Keratinocyte (primary cell): ENCODE data around the gene SRY.

Source experiments
- EZH2 ChIP-seq: IDR thresholded peaks from one replicate; pipeline ENCODE4 v1.6.1; 2012; ENCODE audit warnings: inconsistent platforms, mild to moderate bottlenecking, low read length, moderate library complexity
- TF ChIP-seq, protein P1 (sequence below), 3 experiments: IDR thresholded peaks in 1 of 3; conservative IDR thresholded peaks in 1 of 3; optimal IDR thresholded peaks in 1 of 3; 2 replicates in 2 of 3; 3 replicates in 1 of 3; pipeline versions ENCODE3 to v1.5.1; 2011; ENCODE audit warnings: low read length in 3 of 3, mild to moderate bottlenecking in 3 of 3, moderate library complexity in 2 of 3, control low read depth in 1 of 3, inconsistent platforms in 1 of 3; ENCODE audit not compliant: insufficient read depth in 2 of 3; ENCODE audit errors: extremely low read depth in 1 of 3

DNA sequence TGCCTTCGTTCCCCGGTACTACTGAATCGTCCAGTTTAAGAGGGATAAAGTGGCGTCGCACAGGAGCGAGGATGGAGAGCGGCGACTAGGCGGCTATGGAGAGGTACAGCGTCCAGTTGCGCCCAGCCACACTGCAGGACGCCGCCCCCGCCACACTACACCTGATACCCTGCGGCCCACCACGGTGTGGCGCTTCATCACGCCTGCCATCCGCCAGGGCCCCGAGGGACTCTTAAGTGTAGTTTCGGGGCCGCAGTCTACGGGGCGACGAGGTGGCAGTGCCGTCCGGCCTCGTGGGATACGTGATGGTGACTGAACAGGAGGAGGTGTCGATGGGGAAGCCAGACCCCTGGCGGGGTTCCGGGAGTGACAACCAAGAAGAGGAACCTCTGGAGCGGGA lies 2.3 kb upstream of the SRY start:
- TF ChIP-seq, protein P1, sequence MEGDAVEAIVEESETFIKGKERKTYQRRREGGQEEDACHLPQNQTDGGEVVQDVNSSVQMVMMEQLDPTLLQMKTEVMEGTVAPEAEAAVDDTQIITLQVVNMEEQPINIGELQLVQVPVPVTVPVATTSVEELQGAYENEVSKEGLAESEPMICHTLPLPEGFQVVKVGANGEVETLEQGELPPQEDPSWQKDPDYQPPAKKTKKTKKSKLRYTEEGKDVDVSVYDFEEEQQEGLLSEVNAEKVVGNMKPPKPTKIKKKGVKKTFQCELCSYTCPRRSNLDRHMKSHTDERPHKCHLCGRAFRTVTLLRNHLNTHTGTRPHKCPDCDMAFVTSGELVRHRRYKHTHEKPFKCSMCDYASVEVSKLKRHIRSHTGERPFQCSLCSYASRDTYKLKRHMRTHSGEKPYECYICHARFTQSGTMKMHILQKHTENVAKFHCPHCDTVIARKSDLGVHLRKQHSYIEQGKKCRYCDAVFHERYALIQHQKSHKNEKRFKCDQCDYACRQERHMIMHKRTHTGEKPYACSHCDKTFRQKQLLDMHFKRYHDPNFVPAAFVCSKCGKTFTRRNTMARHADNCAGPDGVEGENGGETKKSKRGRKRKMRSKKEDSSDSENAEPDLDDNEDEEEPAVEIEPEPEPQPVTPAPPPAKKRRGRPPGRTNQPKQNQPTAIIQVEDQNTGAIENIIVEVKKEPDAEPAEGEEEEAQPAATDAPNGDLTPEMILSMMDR (optimal IDR thresholded peaks at IDR 0.05 in 1 of 3, IDR thresholded peaks at IDR 0.05 in 1 of 3, conservative IDR thresholded peaks at IDR 0.05 in 1 of 3; ENCODE audit: extremely low read depth in 1 of 3, insufficient read depth in 2 of 3, low read length in 3 of 3): no peak
- TF ChIP-seq EZH2: no peak
